Mammary epithelial cell (primary cell): ENCODE measurements around the gene BCL11B.

ENCODE experiments used
- EZH2 ChIP-seq: IDR thresholded peaks from 2 replicates; pipeline ENCODE4 v1.6.1; 2012; ENCODE audit warnings: low read length, inconsistent platforms, borderline replicate concordance
- TF ChIP-seq, protein P1 (sequence below), 2 donors: IDR thresholded peaks in 1 of 2; conservative IDR thresholded peaks in 1 of 2; 2 replicates each; pipeline ENCODE4 v1.5.1; 2011 to 2012; ENCODE audit warnings: inconsistent platforms in 2 of 2, low read length in 2 of 2, mild to moderate bottlenecking in 2 of 2, control low read depth in 1 of 2, low read depth in 1 of 2; ENCODE audit not compliant: insufficient read depth in 1 of 2; ENCODE audit errors: extremely low read depth in 1 of 2

DNA sequence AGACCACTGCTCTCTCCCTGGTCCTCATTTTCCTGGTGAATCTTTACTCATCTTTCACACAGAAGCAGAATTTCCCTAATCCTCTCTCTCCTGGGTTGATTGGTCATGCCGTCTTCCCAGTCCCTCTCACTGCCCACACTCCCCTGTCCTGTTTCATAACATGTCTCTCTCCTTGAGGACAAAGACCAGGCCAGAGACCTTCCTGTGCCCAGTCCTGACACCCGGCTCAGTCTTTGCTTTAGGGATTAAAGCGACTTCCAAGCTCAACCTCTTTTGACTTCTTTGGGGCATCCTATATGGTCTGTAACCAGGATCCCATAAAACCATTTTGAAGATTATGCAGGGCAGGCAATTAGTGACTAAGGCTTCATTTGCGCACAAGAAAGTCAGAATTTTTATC, 105.5 kb downstream of the BCL11B start:
- TF ChIP-seq, protein P1, sequence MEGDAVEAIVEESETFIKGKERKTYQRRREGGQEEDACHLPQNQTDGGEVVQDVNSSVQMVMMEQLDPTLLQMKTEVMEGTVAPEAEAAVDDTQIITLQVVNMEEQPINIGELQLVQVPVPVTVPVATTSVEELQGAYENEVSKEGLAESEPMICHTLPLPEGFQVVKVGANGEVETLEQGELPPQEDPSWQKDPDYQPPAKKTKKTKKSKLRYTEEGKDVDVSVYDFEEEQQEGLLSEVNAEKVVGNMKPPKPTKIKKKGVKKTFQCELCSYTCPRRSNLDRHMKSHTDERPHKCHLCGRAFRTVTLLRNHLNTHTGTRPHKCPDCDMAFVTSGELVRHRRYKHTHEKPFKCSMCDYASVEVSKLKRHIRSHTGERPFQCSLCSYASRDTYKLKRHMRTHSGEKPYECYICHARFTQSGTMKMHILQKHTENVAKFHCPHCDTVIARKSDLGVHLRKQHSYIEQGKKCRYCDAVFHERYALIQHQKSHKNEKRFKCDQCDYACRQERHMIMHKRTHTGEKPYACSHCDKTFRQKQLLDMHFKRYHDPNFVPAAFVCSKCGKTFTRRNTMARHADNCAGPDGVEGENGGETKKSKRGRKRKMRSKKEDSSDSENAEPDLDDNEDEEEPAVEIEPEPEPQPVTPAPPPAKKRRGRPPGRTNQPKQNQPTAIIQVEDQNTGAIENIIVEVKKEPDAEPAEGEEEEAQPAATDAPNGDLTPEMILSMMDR (conservative IDR thresholded peaks at IDR 0.05 in 1 of 2, IDR thresholded peaks at IDR 0.05 in 1 of 2; ENCODE audit: extremely low read depth in 1 of 2, insufficient read depth in 1 of 2, low read depth in 1 of 2, low read length in 2 of 2), result no peak
- TF ChIP-seq EZH2, result no peak
